HG03025 (cell line): Measurements from ENCODE around the gene FGF1.
A peak's percentile ranks its signal among the peaks of the same experiment; 100 is the strongest.

Experiments
- ATAC-seq: cut with Tn5 transposase; IDR thresholded peaks from one replicate; pipeline ENCODE4 v1.9.1; 2021; ENCODE audit warnings: mild to moderate bottlenecking, moderate library complexity; ENCODE audit not compliant: unreplicated experiment, low FRiP score

The FGF1 gene

GRCh38 chr5:142685418-142686209 is at the start of gene FGF1:
TSS of gene FGF1 (minus strand) at chr5:142686090. CDS start at chr5:142614127, 71,963 bp downstream.
- no peak for ATAC-seq

- no peak for ATAC-seq
These were observed 41.8 kb upstream of the FGF1 start for GRCh38 chr5:142727735-142728047.

- no peak for ATAC-seq
These were observed 40.4 kb upstream of the FGF1 start for GRCh38 chr5:142726188-142726731.

- ATAC-seq, result no peak
These were observed 39.6 kb upstream of the FGF1 start for GRCh38 chr5:142725231-142726187.

GRCh38 chr5:142724821-142725220 is 38.9 kb upstream of the FGF1 start:
- no peak for ATAC-seq

- ATAC-seq, result no peak
These were observed 37.0 kb upstream of the FGF1 start for GRCh38 chr5:142722896-142723295.

GRCh38 chr5:142722146-142722545 is 36.3 kb upstream of the FGF1 start:
- no peak for ATAC-seq

GRCh38 chr5:142720641-142721271 is 34.9 kb upstream of the FGF1 start:
- no peak for ATAC-seq

GRCh38 chr5:142719836-142720370 is 34.0 kb upstream of the FGF1 start:
- no peak for ATAC-seq

GRCh38 chr5:142717582-142718215 is 31.8 kb upstream of the FGF1 start:
- no peak for ATAC-seq

GRCh38 chr5:142716963-142717362 is 31.1 kb upstream of the FGF1 start:
- no peak for ATAC-seq

- no peak for ATAC-seq
These were observed 29.4 kb upstream of the FGF1 start for GRCh38 chr5:142715291-142715690.

- ATAC-seq, result peak; percentile 98
These were observed 27.3 kb upstream of the FGF1 start for GRCh38 chr5:142713121-142713706.

- no peak for ATAC-seq
These were observed 17.3 kb upstream of the FGF1 start for GRCh38 chr5:142703153-142703552.

GRCh38 chr5:142701673-142702311 is 15.9 kb upstream of the FGF1 start:
- ATAC-seq, result no peak

- ATAC-seq, result no peak
These were observed 14.7 kb upstream of the FGF1 start for GRCh38 chr5:142700566-142700965.

- no peak for ATAC-seq
These were observed 13.4 kb upstream of the FGF1 start for GRCh38 chr5:142699184-142699720.

GRCh38 chr5:142698447-142699183 is 12.7 kb upstream of the FGF1 start:
- ATAC-seq, result no peak
